Erythroblast (primary cell): Measurements from ENCODE around the gene PSIP1.

Source experiments
- GATA1 ChIP-seq: IDR thresholded peaks from 2 replicates; pipeline ENCODE4 v1.6.1; 2011; ENCODE audit warnings: low read depth, mild to moderate bottlenecking, control low read depth, low read length, moderate library complexity
- POLR2A ChIP-seq: IDR thresholded peaks from 2 replicates; pipeline ENCODE4 v1.6.1; 2011; ENCODE audit warnings: mild to moderate bottlenecking, low read length

GRCh38 chr9:15438891-15439290 is 71.9 kb downstream of the PSIP1 start:
- no peak for TF ChIP-seq POLR2A
- TF ChIP-seq GATA1: no peak
